Skeletal muscle satellite cell (primary cell): ENCODE data around the gene TRIM9.
"Not testable (repeated sequence)": the region's sequence is repeated elsewhere in the genome, so short reads cannot be mapped to it uniquely, and the experiment has no call there.

Experiments
- H3K27me3 ChIP-seq: 2 replicates; pipeline ENCODE4 v1.7.0; 2013; ENCODE audit warnings: low read length; ENCODE audit not compliant: control insufficient read depth, insufficient read depth
- H3K36me3 ChIP-seq: 2 replicates; pipeline ENCODE4 v1.7.0; 2013; ENCODE audit warnings: mild to moderate bottlenecking, control low read depth, low read length; ENCODE audit not compliant: insufficient read depth
- H3K4me1 ChIP-seq: 2 replicates; pipeline ENCODE4 v1.7.0; 2013; ENCODE audit warnings: low read length; ENCODE audit not compliant: control insufficient read depth, insufficient read depth
- H3K4me2 ChIP-seq: 2 replicates; pipeline ENCODE4 v1.7.0; 2013; ENCODE audit warnings: mild to moderate bottlenecking, low read length
- H3K4me3 ChIP-seq: 2 replicates; pipeline ENCODE4 v1.7.0; 2013; ENCODE audit warnings: low read length
- H3K9ac ChIP-seq: 2 replicates; pipeline ENCODE4 v1.7.0; 2013; ENCODE audit warnings: mild to moderate bottlenecking, low read depth, low read length, moderate library complexity
- H3K9me3 ChIP-seq: replicated peaks from 2 replicates; pipeline ENCODE4 v1.7.0; 2013; ENCODE audit warnings: mild to moderate bottlenecking, control low read depth, low read length

Gene TRIM9

GRCh38 chr14:50999726-51000125 is 95.2 kb downstream of the TRIM9 start:
- H3K27me3 ChIP-seq: no peaks in the 10 kb centered on the region
- no peaks in the 10 kb centered on the region for H3K9me3 ChIP-seq
- H3K36me3 ChIP-seq: no peaks in the 10 kb centered on the region
- peaks cover 7% of the 10 kb centered on the region for H3K4me1 ChIP-seq
- H3K9ac ChIP-seq: no peak overlapping the region
- no peak overlapping the region for H3K4me3 ChIP-seq
- no peak overlapping the region for H3K4me2 ChIP-seq

- Histone ChIP-seq H3K4me2 (no peak overlapping the region), H3K4me3 (no peak overlapping the region), H3K9me3 (no peaks in the 10 kb centered on the region), H3K27me3 (no peaks in the 10 kb centered on the region), H3K9ac (no peak overlapping the region), H3K36me3 (no peaks in the 10 kb centered on the region), H3K4me1 (no peaks in the 10 kb centered on the region)
These were observed 96.3 kb downstream of the TRIM9 start for GRCh38 chr14:50998612-50999011.

DNA sequence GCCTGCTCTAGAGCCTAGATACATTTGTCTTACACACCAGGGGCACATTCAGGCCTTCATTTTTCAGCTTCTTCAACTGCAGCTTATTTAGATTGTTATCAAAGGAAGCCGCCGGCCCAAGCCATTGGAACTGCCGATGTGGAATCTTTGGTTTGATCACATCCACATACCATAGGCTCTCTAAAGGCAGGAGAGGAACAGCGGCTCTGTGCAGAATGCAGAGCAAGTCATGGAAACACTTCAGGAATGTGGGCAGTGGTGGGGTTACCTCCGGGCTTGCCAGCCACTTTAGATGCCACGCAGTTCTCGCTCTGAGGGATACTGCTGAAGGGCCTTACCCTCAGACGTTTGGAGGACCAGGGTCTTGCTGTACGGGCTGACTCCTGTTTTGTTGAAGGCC is 97.2 kb downstream of the TRIM9 start:
- Histone ChIP-seq H3K36me3 (no peaks in the 10 kb centered on the region), H3K4me1 (no peaks in the 10 kb centered on the region), H3K9ac (no peak overlapping the region)

GRCh38 chr14:50994158-50994557 is 100.7 kb downstream of the TRIM9 start:
- H3K4me3 ChIP-seq, H3K27me3 ChIP-seq, H3K4me1 ChIP-seq, H3K4me2 ChIP-seq, H3K9ac ChIP-seq, H3K9me3 ChIP-seq, H3K36me3 ChIP-seq: not testable (repeated sequence)

More for the DNA sequence above, 97.2 kb downstream of the TRIM9 start:
- no peak overlapping the region for H3K4me2 ChIP-seq
- H3K9me3 ChIP-seq: no peaks in the 10 kb centered on the region
- no peak overlapping the region for H3K4me3 ChIP-seq
- H3K27me3 ChIP-seq: no peaks in the 10 kb centered on the region

DNA sequence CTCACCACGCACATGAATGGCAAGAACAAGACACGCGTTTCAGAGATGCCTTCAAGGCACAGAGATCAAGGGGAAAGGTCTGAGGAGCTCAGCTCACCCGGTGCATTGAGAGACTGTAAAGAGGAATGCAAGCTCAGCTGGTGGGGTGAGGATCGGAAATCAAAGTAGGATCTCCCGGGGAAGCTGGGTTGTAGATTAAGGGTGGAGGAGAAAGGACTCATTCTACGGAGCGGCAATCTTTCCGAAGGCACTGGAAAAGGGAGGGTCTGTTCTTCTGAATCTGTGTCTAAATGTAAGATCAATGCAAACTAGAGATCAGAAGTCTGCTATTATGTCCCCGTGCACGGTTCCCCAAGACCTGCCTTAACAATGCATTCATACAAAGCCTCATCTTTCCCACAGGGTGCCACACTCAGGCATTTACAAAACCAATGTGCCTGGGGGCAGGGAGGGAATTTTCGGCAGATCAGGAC is 109.0 kb downstream of the TRIM9 start:
- H3K27me3 ChIP-seq: peaks cover 28% of the 10 kb centered on the region
- H3K9ac ChIP-seq: no peak overlapping the region
- H3K4me2 ChIP-seq: no peak overlapping the region
- no peak overlapping the region for H3K4me3 ChIP-seq
- no peaks in the 10 kb centered on the region for H3K36me3 ChIP-seq
- H3K4me1 ChIP-seq: no peaks in the 10 kb centered on the region
- H3K9me3 ChIP-seq: no peaks in the 10 kb centered on the region

DNA sequence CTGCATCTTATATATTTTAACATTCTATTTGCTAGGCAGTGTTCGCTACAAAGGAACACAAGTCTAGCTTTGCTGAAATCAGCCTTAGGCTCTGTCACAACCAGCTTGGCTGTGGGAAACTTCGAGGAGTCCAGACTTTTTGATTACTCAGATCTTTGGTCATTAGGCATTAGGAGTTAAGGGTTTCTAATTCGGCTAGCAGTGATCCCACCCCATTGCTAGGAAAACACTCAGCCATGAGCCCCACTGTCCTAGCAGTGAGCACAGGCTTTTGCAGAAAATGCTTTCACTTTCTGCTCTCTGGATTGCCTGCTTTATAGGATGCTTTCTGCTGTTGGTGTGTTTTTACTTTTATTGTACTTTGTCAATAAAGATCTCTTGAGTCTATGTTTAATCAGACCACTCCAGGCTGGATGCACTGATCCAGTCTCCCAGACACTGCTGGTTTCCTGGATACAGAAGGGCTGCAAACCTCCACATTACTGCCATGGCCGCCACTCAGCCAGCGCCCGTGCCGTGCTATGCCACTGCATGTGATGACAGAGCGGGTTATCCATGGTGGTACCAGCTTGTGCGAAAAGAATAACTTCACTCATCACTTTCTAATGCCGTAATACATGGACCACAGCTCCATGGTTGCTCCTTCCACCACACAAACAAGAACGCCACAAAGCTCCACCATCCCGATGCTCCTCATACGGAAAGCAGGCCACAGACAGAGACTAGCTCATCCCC is 109.6 kb downstream of the TRIM9 start:
- Histone ChIP-seq H3K9ac (no peak overlapping the region), H3K4me2 (no peak overlapping the region), H3K36me3 (no peaks in the 10 kb centered on the region), H3K27me3 (peaks cover 32% of the 10 kb centered on the region), H3K9me3 (no peaks in the 10 kb centered on the region), H3K4me1 (no peaks in the 10 kb centered on the region), H3K4me3 (no peak overlapping the region)

DNA sequence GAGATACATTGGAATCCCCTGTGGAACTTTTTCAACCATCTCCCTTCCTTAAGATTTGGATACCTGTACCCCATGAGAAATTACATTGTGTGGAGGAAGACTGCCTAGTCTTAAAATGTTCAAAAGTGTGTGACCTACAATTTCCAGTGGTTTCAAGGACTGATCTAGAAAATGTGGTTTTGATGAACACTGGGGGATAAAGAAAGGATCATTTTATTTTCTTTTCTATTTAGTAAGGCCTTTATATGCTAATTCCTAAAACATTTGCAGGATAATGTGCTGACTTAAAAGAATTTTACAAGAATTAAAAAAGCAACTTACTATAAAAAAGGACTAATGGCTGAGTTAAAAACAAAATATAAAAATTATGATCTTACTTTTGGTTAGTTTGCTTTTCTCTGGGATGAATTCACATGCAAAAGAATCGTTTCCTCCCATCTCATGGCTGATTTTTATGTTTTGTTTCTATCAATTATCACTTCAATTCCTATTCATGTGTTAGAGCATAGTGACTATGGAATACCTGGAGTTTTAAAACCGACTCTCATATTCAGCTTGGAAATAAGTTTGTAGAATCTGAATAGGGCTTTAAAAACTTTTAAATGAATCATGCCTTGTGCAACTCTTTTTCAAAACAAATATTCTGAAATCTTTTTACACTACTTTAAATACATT is 110.7 kb downstream of the TRIM9 start:
- H3K4me3 ChIP-seq: no peak overlapping the region
- no peak overlapping the region for H3K4me2 ChIP-seq
- no peaks in the 10 kb centered on the region for H3K4me1 ChIP-seq
- H3K9ac ChIP-seq: no peak overlapping the region
- no peaks in the 10 kb centered on the region for H3K36me3 ChIP-seq
- peaks cover 38% of the 10 kb centered on the region for H3K27me3 ChIP-seq
- H3K9me3 ChIP-seq: no peaks in the 10 kb centered on the region

- Histone ChIP-seq H3K9me3 (no peaks in the 10 kb centered on the region), H3K4me1 (no peaks in the 10 kb centered on the region), H3K9ac (no peak overlapping the region), H3K27me3 (peaks cover 53% of the 10 kb centered on the region), H3K36me3 (no peaks in the 10 kb centered on the region), H3K4me2 (no peak overlapping the region), H3K4me3 (no peak overlapping the region)
These were observed 114.7 kb downstream of the TRIM9 start for GRCh38 chr14:50979941-50980850.

GRCh38 chr14:50978888-50979287 is 116.0 kb downstream of the TRIM9 start:
- H3K9ac ChIP-seq: no peak overlapping the region

GRCh38 chr14:50978529-50978871 is 116.4 kb downstream of the TRIM9 start:
- H3K4me2 ChIP-seq: no peak overlapping the region
- H3K36me3 ChIP-seq: no peaks in the 10 kb centered on the region
- no peak overlapping the region for H3K4me3 ChIP-seq
- no peaks in the 10 kb centered on the region for H3K9me3 ChIP-seq
- H3K9ac ChIP-seq: no peak overlapping the region
- H3K27me3 ChIP-seq: peaks cover 53% of the 10 kb centered on the region
- no peaks in the 10 kb centered on the region for H3K4me1 ChIP-seq

More at GRCh38 chr14:50978888-50979287, 116.0 kb downstream of the TRIM9 start:
- H3K4me2 ChIP-seq: no peak overlapping the region
- H3K36me3 ChIP-seq: no peaks in the 10 kb centered on the region
- H3K4me3 ChIP-seq: no peak overlapping the region
- no peaks in the 10 kb centered on the region for H3K4me1 ChIP-seq
- H3K9me3 ChIP-seq: no peaks in the 10 kb centered on the region
- H3K27me3 ChIP-seq: peaks cover 53% of the 10 kb centered on the region

- Histone ChIP-seq H3K36me3 (no peaks in the 10 kb centered on the region), H3K4me1 (no peaks in the 10 kb centered on the region), H3K4me2 (no peak overlapping the region), H3K9ac (no peak overlapping the region), H3K4me3 (no peak overlapping the region), H3K9me3 (no peaks in the 10 kb centered on the region), H3K27me3 (peaks cover 53% of the 10 kb centered on the region)
These were observed 116.9 kb downstream of the TRIM9 start for GRCh38 chr14:50977863-50978528.
